HUES6 (cell line): ENCODE results near the gene SPIN3.
"Not testable (repeated sequence)": the region's sequence is repeated elsewhere in the genome, so short reads cannot be mapped to it uniquely, and the experiment has no call there.

Experiments used
- H3K27ac ChIP-seq: 2 replicates; pipeline ENCODE4 v1.7.0; 2013; ENCODE audit warnings: low read depth, mild to moderate bottlenecking, low read length, inconsistent platforms
- H3K27me3 ChIP-seq: 2 replicates; pipeline ENCODE4 v1.6.1; 2013; ENCODE audit warnings: low read length; ENCODE audit not compliant: control insufficient read depth, insufficient read depth
- H3K36me3 ChIP-seq: 2 replicates; pipeline ENCODE4 v1.6.1; 2013; ENCODE audit warnings: low read length; ENCODE audit not compliant: control insufficient read depth, insufficient read depth
- H3K4me1 ChIP-seq: 2 replicates; pipeline ENCODE4 v1.6.1; 2013; ENCODE audit warnings: low read length; ENCODE audit not compliant: control insufficient read depth, insufficient read depth
- H3K4me3 ChIP-seq: 2 replicates; pipeline ENCODE4 v1.5.1; 2013; ENCODE audit warnings: low read depth, low read length
- H3K9ac ChIP-seq: one replicate; pipeline ENCODE4 v1.6.1; 2013; ENCODE audit warnings: mild to moderate bottlenecking, low read length
- H3K9me3 ChIP-seq: 2 replicates; pipeline ENCODE4 v1.6.1; 2013; ENCODE audit warnings: low read depth, low read length; ENCODE audit not compliant: control insufficient read depth, insufficient read depth

SPIN3 gene

GRCh38 chrX:56995271-56995994 is at the start of gene SPIN3:
SPIN3 (minus strand) TSS chrX:56995541; CDS start chrX:56994947, 594 bp downstream.
- Histone ChIP-seq H3K27ac (peak within 1 kb of the TSS; percentile 90), H3K27me3 (no peaks in the 10 kb centered on the region), H3K4me1 (0 out of 2 replicates have a peak, but pooled peaks cover 5% of the 10 kb centered on the region), H3K9ac (peak within 1 kb of the TSS; percentile 76), H3K4me3 (peak within 1 kb of the TSS; percentile 75), H3K36me3 (peaks cover 40% of the 10 kb centered on the region), H3K9me3 (peaks cover 2% of the 10 kb centered on the region; the same call in 1 of the 2 replicates)

GRCh38 chrX:57044245-57044644 is 48.9 kb upstream of the SPIN3 start:
- no peak overlapping the region for H3K27ac ChIP-seq
- H3K9me3 ChIP-seq: peaks cover 17% of the 10 kb centered on the region; the same call in 1 of the 2 replicates
- H3K9ac ChIP-seq: no peak overlapping the region
- H3K36me3 ChIP-seq: no peaks in the 10 kb centered on the region
- H3K4me1 ChIP-seq: no peaks in the 10 kb centered on the region
- no peaks in the 10 kb centered on the region for H3K27me3 ChIP-seq
- no peak overlapping the region for H3K4me3 ChIP-seq

- H3K4me3 ChIP-seq, H3K9ac ChIP-seq, H3K36me3 ChIP-seq, H3K4me1 ChIP-seq, H3K9me3 ChIP-seq, H3K27me3 ChIP-seq, H3K27ac ChIP-seq: not testable (repeated sequence)
Measured at GRCh38 chrX:57037265-57037664, 41.9 kb upstream of the SPIN3 start.

GRCh38 chrX:56994375-56995270 is 718 bp downstream of the SPIN3 start:
- Histone ChIP-seq H3K4me3 (peak overlapping the region; percentile 75), H3K27ac (no peak overlapping the region), H3K9me3 (peaks cover 2% of the 10 kb centered on the region; the same call in 1 of the 2 replicates), H3K4me1 (0 out of 2 replicates have a peak, but pooled peaks cover 5% of the 10 kb centered on the region), H3K27me3 (no peaks in the 10 kb centered on the region), H3K9ac (peak overlapping the region; percentile 76), H3K36me3 (peaks cover 47% of the 10 kb centered on the region)

GRCh38 chrX:56987741-56988140 is 7.6 kb downstream of the SPIN3 start:
- H3K27ac ChIP-seq: no peak overlapping the region
- peaks cover 10% of the 10 kb centered on the region; the same call in 1 of the 2 replicates for H3K9me3 ChIP-seq
- H3K9ac ChIP-seq: no peak overlapping the region
- H3K4me3 ChIP-seq: no peak overlapping the region
- H3K27me3 ChIP-seq: no peaks in the 10 kb centered on the region
- peaks cover 79% of the 10 kb centered on the region for H3K36me3 ChIP-seq
- H3K4me1 ChIP-seq: no peaks in the 10 kb centered on the region

- H3K4me1 ChIP-seq: no peaks in the 10 kb centered on the region
- peaks cover 75% of the 10 kb centered on the region for H3K36me3 ChIP-seq
Measured at GRCh38 chrX:56986138-56986537, 9.2 kb downstream of the SPIN3 start.

GRCh38 chrX:56978172-56978571 is 17.2 kb downstream of the SPIN3 start:
- H3K9me3 ChIP-seq: no peaks in the 10 kb centered on the region; the same call in 1 of the 2 replicates
- H3K36me3 ChIP-seq: peaks cover 63% of the 10 kb centered on the region
- H3K9ac ChIP-seq: no peak overlapping the region
- no peaks in the 10 kb centered on the region for H3K4me1 ChIP-seq
- no peak overlapping the region for H3K27ac ChIP-seq
- no peaks in the 10 kb centered on the region for H3K27me3 ChIP-seq
- no peak overlapping the region for H3K4me3 ChIP-seq

More at GRCh38 chrX:56986138-56986537, 9.2 kb downstream of the SPIN3 start:
- Histone ChIP-seq H3K9me3 (peaks cover 10% of the 10 kb centered on the region; the same call in 1 of the 2 replicates), H3K27me3 (no peaks in the 10 kb centered on the region), H3K4me3 (no peak overlapping the region), H3K9ac (no peak overlapping the region), H3K27ac (no peak overlapping the region)

- Histone ChIP-seq H3K4me1 (no peaks in the 10 kb centered on the region), H3K9ac (no peak overlapping the region), H3K9me3 (no peaks in the 10 kb centered on the region; the same call in 1 of the 2 replicates), H3K36me3 (peaks cover 47% of the 10 kb centered on the region), H3K4me3 (no peak overlapping the region), H3K27ac (no peak overlapping the region), H3K27me3 (no peaks in the 10 kb centered on the region)
Measured at GRCh38 chrX:56975611-56976010, 19.7 kb downstream of the SPIN3 start.

GRCh38 chrX:56974408-56974807 is 20.9 kb downstream of the SPIN3 start:
- no peak overlapping the region for H3K27ac ChIP-seq
- peaks cover 45% of the 10 kb centered on the region for H3K36me3 ChIP-seq
- H3K4me3 ChIP-seq: no peak overlapping the region
- no peak overlapping the region for H3K9ac ChIP-seq
- H3K9me3 ChIP-seq: no peaks in the 10 kb centered on the region; the same call in 1 of the 2 replicates
- H3K27me3 ChIP-seq: no peaks in the 10 kb centered on the region
- no peaks in the 10 kb centered on the region for H3K4me1 ChIP-seq

- Histone ChIP-seq H3K27me3 (no peaks in the 10 kb centered on the region), H3K27ac (no peak overlapping the region), H3K36me3 (peaks cover 29% of the 10 kb centered on the region), H3K9me3 (no peaks in the 10 kb centered on the region), H3K4me3 (no peak overlapping the region), H3K9ac (no peak overlapping the region), H3K4me1 (no peaks in the 10 kb centered on the region)
Measured at GRCh38 chrX:56969559-56969958, 25.8 kb downstream of the SPIN3 start.

- no peaks in the 10 kb centered on the region for H3K27me3 ChIP-seq
- H3K4me1 ChIP-seq: no peaks in the 10 kb centered on the region
- H3K9ac ChIP-seq: no peak overlapping the region
- peaks cover 25% of the 10 kb centered on the region for H3K36me3 ChIP-seq
- no peak overlapping the region for H3K27ac ChIP-seq
- H3K9me3 ChIP-seq: peaks cover 1% of the 10 kb centered on the region; the same call in 1 of the 2 replicates
- no peak overlapping the region for H3K4me3 ChIP-seq
Measured at GRCh38 chrX:56968980-56969379, 26.4 kb downstream of the SPIN3 start.
